ENCODE measurements around the gene OR8G1. TPM values are rescaled to one million over a fixed set of nuclear protein-coding genes. Genes with fewer than 3 reads are reported as not detected.
A peak's percentile ranks its signal among the peaks of the same experiment; 100 is the strongest.

Gene OR8G1
- total and polyA plus RNA-seq, 2 donors (not counting 1 experiment from before 2014, with no cell fraction given): not detected

GRCh38 chr11:124198897-124199296, 42.0 kb upstream of the OR8G1 start:
- DNase-seq (ENCODE audit: low read depth in 2 of 2): no peak
- no peaks in the 10 kb centered on the region for H3K27me3 ChIP-seq (ENCODE audit: control insufficient read depth, insufficient read depth, low read length)
- H3K4me1 ChIP-seq (ENCODE audit: control insufficient read depth, extremely low read depth, insufficient read depth, low read length): no peaks in the 10 kb centered on the region
- H3K4me3 ChIP-seq (replicated peaks in 1 of 4; ENCODE audit: control extremely low read depth in 1 of 4, insufficient read depth in 1 of 4, low read depth in 3 of 4, low read length in 4 of 4): no peak overlapping the region
- TF ChIP-seq EZH2 (IDR thresholded peaks at IDR 0.05; ENCODE audit: low read length, missing control alignments) (no peak), CTCF (conservative IDR thresholded peaks at IDR 0.05 in 1 of 2, IDR thresholded peaks at IDR 0.05 in 1 of 2; ENCODE audit: low read depth in 1 of 2, low read length in 2 of 2) (no peak)
- H3K9ac ChIP-seq (ENCODE audit: insufficient read depth, low read length): no peak overlapping the region
- no peaks in the 10 kb centered on the region for H3K36me3 ChIP-seq (ENCODE audit: control insufficient read depth, insufficient read depth, low read length)
- H3K27ac ChIP-seq (ENCODE audit: insufficient read depth, low read length): no peak overlapping the region
- no peaks in the 10 kb centered on the region for H4K20me1 ChIP-seq (ENCODE audit: control insufficient read depth, extremely low read depth, insufficient read depth, low read length)
- H3K9me3 ChIP-seq (ENCODE audit: control insufficient read depth, insufficient read depth, low read depth, low read length): no peaks in the 10 kb centered on the region
- no peaks in the 10 kb centered on the region for H3K79me2 ChIP-seq (ENCODE audit: control insufficient read depth, insufficient read depth, low read length)
- H3K4me2 ChIP-seq (ENCODE audit: extremely low read depth, insufficient read depth, low read length): no peak overlapping the region
- no peak overlapping the region for H2AFZ ChIP-seq (ENCODE audit: low read length)

- no peaks in the 10 kb centered on the region for H3K9me3 ChIP-seq (ENCODE audit: control insufficient read depth, insufficient read depth, low read depth, low read length)
- no peaks in the 10 kb centered on the region for H3K79me2 ChIP-seq (ENCODE audit: control insufficient read depth, insufficient read depth, low read length)
- no peaks in the 10 kb centered on the region for H3K4me1 ChIP-seq (ENCODE audit: control insufficient read depth, extremely low read depth, insufficient read depth, low read length)
- no peak overlapping the region for H2AFZ ChIP-seq (ENCODE audit: low read length)
- peak; percentile 30 to 53 for DNase-seq (ENCODE audit: low read depth in 2 of 2)
- H3K4me3 ChIP-seq (replicated peaks in 1 of 4; ENCODE audit: control extremely low read depth in 1 of 4, insufficient read depth in 1 of 4, low read depth in 3 of 4, low read length in 4 of 4): no peak overlapping the region
- no peak overlapping the region for H3K9ac ChIP-seq (ENCODE audit: insufficient read depth, low read length)
- no peaks in the 10 kb centered on the region for H4K20me1 ChIP-seq (ENCODE audit: control insufficient read depth, extremely low read depth, insufficient read depth, low read length)
- H3K4me2 ChIP-seq (ENCODE audit: extremely low read depth, insufficient read depth, low read length): no peak overlapping the region
- H3K27me3 ChIP-seq (ENCODE audit: control insufficient read depth, insufficient read depth, low read length): no peaks in the 10 kb centered on the region
- no peak for TF ChIP-seq CTCF (conservative IDR thresholded peaks at IDR 0.05 in 1 of 2, IDR thresholded peaks at IDR 0.05 in 1 of 2; ENCODE audit: low read depth in 1 of 2, low read length in 2 of 2)
- TF ChIP-seq EZH2 (IDR thresholded peaks at IDR 0.05; ENCODE audit: low read length, missing control alignments): no peak
- no peaks in the 10 kb centered on the region for H3K36me3 ChIP-seq (ENCODE audit: control insufficient read depth, insufficient read depth, low read length)
- no peak overlapping the region for H3K27ac ChIP-seq (ENCODE audit: insufficient read depth, low read length)
These were observed 41.2 kb upstream of the OR8G1 start for GRCh38 chr11:124199702-124200101.

GRCh38 chr11:124200671-124201070, 40.2 kb upstream of the OR8G1 start:
- no peak overlapping the region for H3K9ac ChIP-seq (ENCODE audit: insufficient read depth, low read length)
- no peak overlapping the region for H3K27ac ChIP-seq (ENCODE audit: insufficient read depth, low read length)
- no peak for DNase-seq (ENCODE audit: low read depth in 2 of 2)
- H2AFZ ChIP-seq (ENCODE audit: low read length): no peak overlapping the region
- no peaks in the 10 kb centered on the region for H4K20me1 ChIP-seq (ENCODE audit: control insufficient read depth, extremely low read depth, insufficient read depth, low read length)
- no peaks in the 10 kb centered on the region for H3K36me3 ChIP-seq (ENCODE audit: control insufficient read depth, insufficient read depth, low read length)
- no peaks in the 10 kb centered on the region for H3K27me3 ChIP-seq (ENCODE audit: control insufficient read depth, insufficient read depth, low read length)
- H3K79me2 ChIP-seq (ENCODE audit: control insufficient read depth, insufficient read depth, low read length): no peaks in the 10 kb centered on the region
- no peaks in the 10 kb centered on the region for H3K4me1 ChIP-seq (ENCODE audit: control insufficient read depth, extremely low read depth, insufficient read depth, low read length)
- no peak overlapping the region for H3K4me2 ChIP-seq (ENCODE audit: extremely low read depth, insufficient read depth, low read length)
- H3K4me3 ChIP-seq (replicated peaks in 1 of 4; ENCODE audit: control extremely low read depth in 1 of 4, insufficient read depth in 1 of 4, low read depth in 3 of 4, low read length in 4 of 4): no peak overlapping the region
- no peak for TF ChIP-seq CTCF (conservative IDR thresholded peaks at IDR 0.05 in 1 of 2, IDR thresholded peaks at IDR 0.05 in 1 of 2; ENCODE audit: low read depth in 1 of 2, low read length in 2 of 2)
- TF ChIP-seq EZH2 (IDR thresholded peaks at IDR 0.05; ENCODE audit: low read length, missing control alignments): no peak
- no peaks in the 10 kb centered on the region for H3K9me3 ChIP-seq (ENCODE audit: control insufficient read depth, insufficient read depth, low read depth, low read length)
